Measurements from ENCODE around the gene FBXO47.

The FBXO47 gene

DNA sequence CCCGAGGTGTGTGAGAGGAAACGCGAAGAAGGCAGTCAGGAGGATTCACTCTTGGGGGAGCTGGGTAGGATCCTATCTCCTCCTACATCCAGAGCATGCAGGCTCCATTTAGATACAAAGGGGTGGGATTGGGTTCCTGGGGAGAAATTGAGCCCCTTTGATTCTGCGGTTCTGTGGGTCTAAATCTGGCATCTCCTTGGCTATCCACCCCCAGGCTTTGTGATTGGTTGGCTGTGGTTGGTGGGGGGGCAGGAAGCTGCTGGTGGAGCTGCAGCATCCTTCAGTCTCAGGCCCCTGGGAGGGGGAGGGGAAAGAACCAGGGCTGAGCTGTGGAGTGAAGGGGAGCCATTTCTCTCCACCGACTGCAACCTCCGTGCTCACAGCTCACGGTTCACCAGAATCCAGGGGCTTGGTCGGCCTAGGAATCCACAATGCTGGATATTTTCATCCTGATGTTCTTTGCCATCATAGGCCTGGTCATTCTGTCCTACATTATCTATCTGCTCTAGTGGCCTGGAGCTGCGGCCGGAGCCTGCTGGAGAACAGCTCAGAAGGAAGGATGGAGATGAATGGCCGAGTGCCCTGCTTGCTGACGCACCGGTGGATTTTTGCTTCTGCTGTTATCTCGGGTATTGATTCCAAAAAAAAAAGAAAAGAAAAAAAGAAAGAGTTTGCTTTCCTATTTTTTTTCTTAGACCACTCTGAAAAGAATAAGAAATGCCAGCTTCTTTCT, 41.8 kb downstream of the FBXO47 start, which contains the start of gene LASP1NB:
Gene LASP1NB (plus strand): TSS at position 352 of the 733 bp plus-strand sequence.
- in situ Hi-C loops (cut with HindIII; ENCODE audit: low sequenced_read_pairs) = no loop called here
- TF ChIP-seq, protein P1, sequence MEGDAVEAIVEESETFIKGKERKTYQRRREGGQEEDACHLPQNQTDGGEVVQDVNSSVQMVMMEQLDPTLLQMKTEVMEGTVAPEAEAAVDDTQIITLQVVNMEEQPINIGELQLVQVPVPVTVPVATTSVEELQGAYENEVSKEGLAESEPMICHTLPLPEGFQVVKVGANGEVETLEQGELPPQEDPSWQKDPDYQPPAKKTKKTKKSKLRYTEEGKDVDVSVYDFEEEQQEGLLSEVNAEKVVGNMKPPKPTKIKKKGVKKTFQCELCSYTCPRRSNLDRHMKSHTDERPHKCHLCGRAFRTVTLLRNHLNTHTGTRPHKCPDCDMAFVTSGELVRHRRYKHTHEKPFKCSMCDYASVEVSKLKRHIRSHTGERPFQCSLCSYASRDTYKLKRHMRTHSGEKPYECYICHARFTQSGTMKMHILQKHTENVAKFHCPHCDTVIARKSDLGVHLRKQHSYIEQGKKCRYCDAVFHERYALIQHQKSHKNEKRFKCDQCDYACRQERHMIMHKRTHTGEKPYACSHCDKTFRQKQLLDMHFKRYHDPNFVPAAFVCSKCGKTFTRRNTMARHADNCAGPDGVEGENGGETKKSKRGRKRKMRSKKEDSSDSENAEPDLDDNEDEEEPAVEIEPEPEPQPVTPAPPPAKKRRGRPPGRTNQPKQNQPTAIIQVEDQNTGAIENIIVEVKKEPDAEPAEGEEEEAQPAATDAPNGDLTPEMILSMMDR (IDR thresholded peaks at IDR 0.05; ENCODE audit: low read depth, low read length, missing control alignments) = no peak
- no peak within 1 kb of the TSS for H3K4me3 ChIP-seq (ENCODE audit: low read depth, low read length)
- no peak for DNase-seq (ENCODE audit: low read depth)

DNA sequence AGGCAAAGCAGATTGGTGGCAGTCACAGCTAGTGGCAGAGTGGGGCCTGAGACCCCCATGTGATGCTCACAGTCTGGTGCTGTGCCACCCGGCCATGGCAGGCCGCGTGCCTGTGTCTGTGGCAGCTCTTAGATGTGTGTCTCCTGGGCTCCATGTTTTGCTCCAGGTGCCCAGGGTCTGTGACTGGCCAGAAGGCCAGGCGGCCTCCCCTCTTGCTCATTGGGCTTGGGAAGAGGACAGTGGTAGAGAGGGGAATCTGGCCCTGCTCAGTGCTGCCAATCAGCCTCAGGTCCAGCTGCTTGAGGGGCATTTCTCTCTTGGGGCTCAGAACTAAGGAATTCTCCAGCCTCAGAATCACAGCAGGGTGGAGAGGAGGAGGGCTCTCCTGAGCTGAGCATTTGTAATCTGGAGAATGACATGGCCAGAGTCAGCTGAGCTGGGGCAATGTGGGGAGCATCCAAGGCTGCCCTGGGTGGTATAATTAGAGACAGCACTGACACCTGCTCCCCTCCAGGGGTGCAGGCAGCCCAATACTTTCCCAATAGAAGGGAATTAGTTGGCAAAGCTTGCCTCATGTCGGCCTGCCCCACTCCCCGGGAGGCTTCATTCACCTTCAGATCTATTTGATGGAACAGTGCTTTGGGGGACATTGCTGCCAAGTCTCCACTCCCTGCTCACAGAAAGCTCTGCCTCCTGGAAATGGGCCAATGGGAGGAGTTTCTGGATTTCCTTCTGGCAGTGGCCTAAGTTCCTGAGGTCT, 44.5 kb downstream of the FBXO47 start:
- in situ Hi-C loops (cut with HindIII; ENCODE audit: low sequenced_read_pairs) = no loop called here
- no peak overlapping the region for H3K4me3 ChIP-seq (ENCODE audit: low read depth, low read length)
- peak; percentile 71 for DNase-seq (ENCODE audit: low read depth)
- TF ChIP-seq, protein P1 (IDR thresholded peaks at IDR 0.05; ENCODE audit: low read depth, low read length, missing control alignments) = no peak

DNA sequence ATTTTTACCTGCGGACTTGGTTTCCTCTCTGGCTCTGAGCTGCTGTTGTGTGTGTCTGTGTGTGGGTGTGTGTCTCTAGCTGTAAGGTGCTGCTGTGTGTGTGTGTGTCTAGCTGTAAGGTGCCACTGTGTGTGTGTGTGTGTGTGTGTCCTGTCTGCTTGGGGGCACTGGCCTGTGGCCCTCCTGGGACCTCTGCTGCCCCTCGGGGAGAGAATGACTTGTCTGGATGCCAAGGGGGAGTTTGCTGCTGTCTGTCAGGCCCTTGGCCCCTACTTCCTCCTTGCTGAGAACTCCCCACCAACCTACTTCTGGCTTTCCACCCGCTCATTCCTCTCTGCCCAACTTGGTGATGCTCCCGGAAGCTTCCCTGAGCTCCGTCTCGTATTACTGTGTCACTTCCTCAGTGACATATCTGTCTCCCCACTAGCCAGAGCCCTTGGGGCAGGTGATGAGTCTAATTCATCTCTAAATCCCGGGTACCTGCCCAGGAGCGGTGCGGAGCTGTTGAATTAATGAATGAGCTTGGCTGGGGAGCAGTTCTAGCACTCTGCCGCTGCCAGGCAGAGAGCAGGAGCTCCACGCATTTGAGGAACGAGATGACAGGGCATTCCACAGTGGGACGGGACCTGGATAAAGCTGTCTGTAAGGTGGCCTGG, 45.3 kb downstream of the FBXO47 start:
- TF ChIP-seq, protein P1 (IDR thresholded peaks at IDR 0.05; ENCODE audit: low read depth, low read length, missing control alignments) = no peak
- DNase-seq (ENCODE audit: low read depth) = no peak
- no peak overlapping the region for H3K4me3 ChIP-seq (ENCODE audit: low read depth, low read length)
- in situ Hi-C loops (cut with HindIII; ENCODE audit: low sequenced_read_pairs) = no loop called here

DNA sequence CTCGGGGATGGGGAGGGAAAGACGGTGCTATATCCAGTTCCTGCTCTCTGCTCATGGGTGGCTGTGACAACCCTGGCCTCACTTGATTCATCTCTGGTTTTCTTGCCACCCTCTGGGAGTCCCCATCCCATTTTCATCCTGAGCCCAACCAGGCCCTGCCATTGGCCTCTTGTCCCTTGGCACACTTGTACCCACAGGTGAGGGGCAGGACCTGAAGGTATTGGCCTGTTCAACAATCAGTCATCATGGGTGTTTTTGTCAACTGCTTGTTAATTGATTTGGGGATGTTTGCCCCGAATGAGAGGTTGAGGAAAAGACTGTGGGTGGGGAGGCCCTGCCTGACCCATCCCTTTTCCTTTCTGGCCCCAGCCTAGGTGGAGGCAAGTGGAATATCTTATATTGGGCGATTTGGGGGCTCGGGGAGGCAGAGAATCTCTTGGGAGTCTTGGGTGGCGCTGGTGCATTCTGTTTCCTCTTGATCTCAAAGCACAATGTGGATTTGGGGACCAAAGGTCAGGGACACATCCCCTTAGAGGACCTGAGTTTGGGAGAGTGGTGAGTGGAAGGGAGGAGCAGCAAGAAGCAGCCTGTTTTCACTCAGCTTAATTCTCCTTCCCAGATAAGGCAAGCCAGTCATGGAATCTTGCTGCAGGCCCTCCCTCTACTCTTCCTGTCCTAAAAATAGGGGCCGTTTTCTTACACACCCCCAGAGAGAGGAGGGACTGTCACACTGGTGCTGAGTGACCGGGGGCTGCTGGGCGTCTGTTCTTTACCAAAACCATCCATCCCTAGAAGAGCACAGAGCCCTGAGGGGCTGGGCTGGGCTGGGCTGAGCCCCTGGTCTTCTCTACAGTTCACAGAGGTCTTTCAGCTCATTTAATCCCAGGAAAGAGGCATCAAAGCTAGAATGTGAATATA, 46.6 kb downstream of the FBXO47 start:
- in situ Hi-C loops (cut with HindIII; ENCODE audit: low sequenced_read_pairs) = no loop called here
- TF ChIP-seq, protein P1 (IDR thresholded peaks at IDR 0.05; ENCODE audit: low read depth, low read length, missing control alignments) = no peak
- no peak overlapping the region for H3K4me3 ChIP-seq (ENCODE audit: low read depth, low read length)
- no peak for DNase-seq (ENCODE audit: low read depth)

DNA sequence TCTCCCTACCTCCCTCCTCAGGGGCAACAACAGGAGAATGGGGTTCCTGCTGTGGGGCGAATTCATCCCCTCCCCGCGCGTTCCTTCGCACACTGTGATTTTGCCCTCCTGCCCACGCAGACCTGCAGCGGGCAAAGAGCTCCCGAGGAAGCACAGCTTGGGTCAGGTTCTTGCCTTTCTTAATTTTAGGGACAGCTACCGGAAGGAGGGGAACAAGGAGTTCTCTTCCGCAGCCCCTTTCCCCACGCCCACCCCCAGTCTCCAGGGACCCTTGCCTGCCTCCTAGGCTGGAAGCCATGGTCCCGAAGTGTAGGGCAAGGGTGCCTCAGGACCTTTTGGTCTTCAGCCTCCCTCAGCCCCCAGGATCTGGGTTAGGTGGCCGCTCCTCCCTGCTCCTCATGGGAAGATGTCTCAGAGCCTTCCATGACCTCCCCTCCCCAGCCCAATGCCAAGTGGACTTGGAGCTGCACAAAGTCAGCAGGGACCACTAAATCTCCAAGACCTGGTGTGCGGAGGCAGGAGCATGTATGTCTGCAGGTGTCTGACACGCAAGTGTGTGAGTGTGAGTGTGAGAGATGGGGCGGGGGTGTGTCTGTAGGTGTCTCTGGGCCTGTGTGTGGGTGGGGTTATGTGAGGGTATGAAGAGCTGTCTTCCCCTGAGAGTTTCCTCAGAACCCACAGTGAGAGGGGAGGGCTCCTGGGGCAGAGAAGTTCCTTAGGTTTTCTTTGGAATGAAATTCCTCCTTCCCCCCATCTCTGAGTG, 47.7 kb downstream of the FBXO47 start:
- TF ChIP-seq, protein P1 (IDR thresholded peaks at IDR 0.05; ENCODE audit: low read depth, low read length, missing control alignments) = no peak
- in situ Hi-C loops (cut with HindIII; ENCODE audit: low sequenced_read_pairs) = no loop called here
- no peak overlapping the region for H3K4me3 ChIP-seq (ENCODE audit: low read depth, low read length)
- no peak for DNase-seq (ENCODE audit: low read depth)
